Astrocyte (in vitro differentiated cells and primary cell): ENCODE data around the gene NFAM1.

Experiments used
- CTCF ChIP-seq: IDR thresholded peaks from 2 replicates; pipeline ENCODE4 v1.5.1; 2011; ENCODE audit warnings: low read depth, mild to moderate bottlenecking, inconsistent platforms, low read length, moderate library complexity; ENCODE audit not compliant: insufficient read depth
- EZH2 ChIP-seq: IDR thresholded peaks from 2 replicates; pipeline ENCODE4 v1.6.1; 2012; ENCODE audit warnings: mild to moderate bottlenecking, low read length, inconsistent platforms; ENCODE audit not compliant: insufficient read depth

GRCh38 chr22:42345458-42345857 is 86.7 kb downstream of the NFAM1 start:
- no peak for TF ChIP-seq EZH2
- no peak for TF ChIP-seq CTCF
